HepG2 (cell line): ENCODE data around the gene SUN1. TPM values are rescaled to one million over a fixed set of nuclear protein-coding genes. Genes with fewer than 3 reads are reported as not detected.

ENCODE experiments used
- HMGXB4 ChIP-seq, 2 experiments: sonication (generic) in 1 of 2; formaldehyde crosslinking in 1 of 2; IDR thresholded peaks; 2 replicates each; pipeline versions ENCODE4 v1.4.0 to v1.6.1; 2018 to 2020; ENCODE audit warnings: missing genetic modification reagents in 2 of 2, borderline replicate concordance in 1 of 2, low read depth in 1 of 2, mild to moderate bottlenecking in 1 of 2, missing biosample characterization in 1 of 2
- KDM5B ChIP-seq: sonication (generic); formaldehyde crosslinking; IDR thresholded peaks from 2 replicates; pipeline ENCODE4 v1.4.0; 2020; ENCODE audit warnings: missing genetic modification reagents, mild to moderate bottlenecking, borderline replicate concordance
- KLF6 ChIP-seq: IDR thresholded peaks from 2 replicates; pipeline ENCODE4 v1.8.0; 2016; ENCODE audit warnings: missing biosample characterization, missing genetic modification reagents
- MEIS1 ChIP-seq: sonication (generic); formaldehyde crosslinking; IDR thresholded peaks from 2 replicates; pipeline ENCODE4 v1.9.0; 2021; ENCODE audit warnings: mild to moderate bottlenecking, missing genetic modification reagents, moderate library complexity, borderline replicate concordance
- POGK ChIP-seq: sonication (generic); formaldehyde crosslinking; conservative IDR thresholded peaks from 2 replicates; pipeline ENCODE4 v1.8.0; 2022; ENCODE audit warnings: mild to moderate bottlenecking, moderate library complexity, missing genetic modification reagents
- SALL2 ChIP-seq: sonication (generic); formaldehyde crosslinking; IDR thresholded peaks from 2 replicates; pipeline ENCODE4 v1.8.1; 2023; ENCODE audit warnings: mild to moderate bottlenecking, missing genetic modification reagents, inconsistent platforms
- SAP130 ChIP-seq: IDR thresholded peaks from 2 replicates; pipeline ENCODE4 v1.6.1; 2016; ENCODE audit warnings: low read depth
- SYNCRIP ChIP-seq: fragments of 200-400 bp; formaldehyde crosslinking; IDR thresholded peaks from 2 replicates; pipeline ENCODE4 v1.6.1; 2018; ENCODE audit warnings: mild to moderate bottlenecking, low read depth, low read length; ENCODE audit not compliant: insufficient read depth
- TAF1 ChIP-seq: sonication (generic); formaldehyde crosslinking; IDR thresholded peaks from 2 replicates; pipeline ENCODE4 v1.4.0; 2020; ENCODE audit warnings: missing genetic modification reagents
- TCF12 ChIP-seq, 2 experiments: fragments of 450-650 bp in 1 of 2; sonication (generic) in 1 of 2; formaldehyde crosslinking in 1 of 2; IDR thresholded peaks; 2 replicates each; pipeline versions ENCODE4 v1.6.1 to v1.8.0; 2017 to 2022; ENCODE audit warnings: antibody characterized with exemption in 1 of 2, mild to moderate bottlenecking in 1 of 2, missing genetic modification reagents in 1 of 2, moderate library complexity in 1 of 2
- THAP9 ChIP-seq: sonication (generic); formaldehyde crosslinking; IDR thresholded peaks from 2 replicates; pipeline ENCODE4; 2020; ENCODE audit warnings: missing genetic modification reagents, mild to moderate bottlenecking, borderline replicate concordance
- TMF1 ChIP-seq: sonication (generic); formaldehyde crosslinking; IDR thresholded peaks from 2 replicates; pipeline ENCODE4 v1.8.1; 2022; ENCODE audit warnings: low read depth, missing genetic modification reagents
- YEATS4 ChIP-seq: sonication (generic); formaldehyde crosslinking; IDR thresholded peaks from 2 replicates; pipeline ENCODE4 v1.4.0; 2020; ENCODE audit warnings: missing genetic modification reagents, borderline replicate concordance
- ZNF274 ChIP-seq: sonication (generic); formaldehyde crosslinking; IDR thresholded peaks from 2 replicates; pipeline ENCODE4 v1.5.1; 2020; ENCODE audit warnings: mild to moderate bottlenecking, missing genetic modification reagents
- ZNF546 ChIP-seq: sonication (generic); formaldehyde crosslinking; conservative IDR thresholded peaks from 2 replicates; pipeline ENCODE4 v1.8.1; 2023; ENCODE audit warnings: mild to moderate bottlenecking, missing genetic modification reagents
- polyA plus RNA-seq, 8 experiments: library from polyadenylated mRNA; depleted of rRNA in 3 of 8; stranded (reverse) in 7 of 8; unstranded in 1 of 8; fragments of >200 nt; fragmentation: Illumina TruSeq in 4 of 8; extraction: Trizol in 4 of 8; gene quantifications; 2 replicates each; pipeline versions ENCODE4 v1.2.1 to v1.2.3, GENCODE V29; 2011 to 2016; ENCODE audit warnings: low read depth in 4 of 8, missing spikeins in 1 of 8, mixed read lengths in 1 of 8; ENCODE audit not compliant: insufficient read depth in 1 of 8
- total RNA-seq, 5 experiments: library from RNA; depleted of rRNA; stranded (reverse); fragments of >200 nt; fragmentation: Illumina TruSeq; extraction: Trizol; gene quantifications; 2 replicates each; pipeline ENCODE4 v1.2.3, GENCODE V29; 2016; ENCODE audit warnings: low read depth in 1 of 5
- TF ChIP-seq, protein P1 (sequence below): sonication (generic); formaldehyde crosslinking; IDR thresholded peaks from 2 replicates; pipeline ENCODE4 v1.5.1; 2020; ENCODE audit warnings: mild to moderate bottlenecking, moderate library complexity, missing genetic modification reagents
- TF ChIP-seq, protein P2 (sequence below): IDR thresholded peaks from 2 replicates; pipeline ENCODE4 v1.6.1; 2012; ENCODE audit warnings: inconsistent platforms

Gene SUN1
- total and polyA plus RNA-seq, 2 of the 13 experiments (the other 11 are each of a cell fraction or from before 2014, with no cell fraction given): 47.0 to 126 TPM

GRCh38 chr7:816751-817671, 15.3 kb upstream of the SUN1 start (continued):
- TF ChIP-seq KLF6 (CRISPR knock-in tag) (0 out of 2 replicates have a peak, but pooled peaks have one; percentile 12), POGK (CRISPR knock-in tag) (no peak), TAF1 (CRISPR knock-in tag) (peak; percentile 0; the same call in 1 of the 2 replicates), THAP9 (CRISPR knock-in tag) (peak; percentile 56; the same call in 1 of the 2 replicates), TCF12 (IDR thresholded peaks at IDR 0.05) (no peak), TCF12 (CRISPR knock-in tag; IDR thresholded peaks at IDR 0.05) (peak; percentile 51; the same call in 1 of the 2 replicates), ZNF546 (peak; percentile 26; the same call in 1 of the 2 replicates), ZNF274 (peak; percentile 71; the same call in 1 of the 2 replicates), SALL2 (CRISPR knock-in tag) (peak; percentile 34; the same call in 1 of the 2 replicates), YEATS4 (CRISPR knock-in tag) (0 out of 2 replicates have a peak, but pooled peaks have one; percentile 54), SAP130 (CRISPR knock-in tag) (peak; percentile 47), HMGXB4 (CRISPR knock-in tag; IDR thresholded peaks at IDR 0.05; ENCODE audit: borderline replicate concordance in 1 of 2, low read depth in 1 of 2) (peak in 1 of 2 experiments; percentile 61; a peak in 1 of 4 replicates), SYNCRIP (no peak), KDM5B (CRISPR knock-in tag) (peak; percentile 27; the same call in 1 of the 2 replicates), TMF1 (CRISPR knock-in tag) (0 out of 2 replicates have a peak, but pooled peaks have one; percentile 14), MEIS1 (no peak)
- TF ChIP-seq, protein P1, sequence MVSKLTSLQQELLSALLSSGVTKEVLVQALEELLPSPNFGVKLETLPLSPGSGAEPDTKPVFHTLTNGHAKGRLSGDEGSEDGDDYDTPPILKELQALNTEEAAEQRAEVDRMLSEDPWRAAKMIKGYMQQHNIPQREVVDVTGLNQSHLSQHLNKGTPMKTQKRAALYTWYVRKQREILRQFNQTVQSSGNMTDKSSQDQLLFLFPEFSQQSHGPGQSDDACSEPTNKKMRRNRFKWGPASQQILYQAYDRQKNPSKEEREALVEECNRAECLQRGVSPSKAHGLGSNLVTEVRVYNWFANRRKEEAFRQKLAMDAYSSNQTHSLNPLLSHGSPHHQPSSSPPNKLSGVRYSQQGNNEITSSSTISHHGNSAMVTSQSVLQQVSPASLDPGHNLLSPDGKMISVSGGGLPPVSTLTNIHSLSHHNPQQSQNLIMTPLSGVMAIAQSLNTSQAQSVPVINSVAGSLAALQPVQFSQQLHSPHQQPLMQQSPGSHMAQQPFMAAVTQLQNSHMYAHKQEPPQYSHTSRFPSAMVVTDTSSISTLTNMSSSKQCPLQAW (CRISPR knock-in tag): 0 out of 2 replicates have a peak, but pooled peaks have one; percentile 34
- TF ChIP-seq, protein P2, sequence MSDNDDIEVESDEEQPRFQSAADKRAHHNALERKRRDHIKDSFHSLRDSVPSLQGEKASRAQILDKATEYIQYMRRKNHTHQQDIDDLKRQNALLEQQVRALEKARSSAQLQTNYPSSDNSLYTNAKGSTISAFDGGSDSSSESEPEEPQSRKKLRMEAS: peak; percentile 23; the same call in 1 of the 2 replicates
